GM18502 (cell line): ENCODE results near the gene FRMD4A.
"Not testable (repeated sequence)": the region's sequence is repeated elsewhere in the genome, so short reads cannot be mapped to it uniquely, and the experiment has no call there.

Experiments used
- ATAC-seq: cut with Tn5 transposase; IDR thresholded peaks from one replicate; pipeline ENCODE4 v1.9.1; 2021; ENCODE audit warnings: mild to moderate bottlenecking; ENCODE audit not compliant: unreplicated experiment, poor library complexity

FRMD4A gene

DNA sequence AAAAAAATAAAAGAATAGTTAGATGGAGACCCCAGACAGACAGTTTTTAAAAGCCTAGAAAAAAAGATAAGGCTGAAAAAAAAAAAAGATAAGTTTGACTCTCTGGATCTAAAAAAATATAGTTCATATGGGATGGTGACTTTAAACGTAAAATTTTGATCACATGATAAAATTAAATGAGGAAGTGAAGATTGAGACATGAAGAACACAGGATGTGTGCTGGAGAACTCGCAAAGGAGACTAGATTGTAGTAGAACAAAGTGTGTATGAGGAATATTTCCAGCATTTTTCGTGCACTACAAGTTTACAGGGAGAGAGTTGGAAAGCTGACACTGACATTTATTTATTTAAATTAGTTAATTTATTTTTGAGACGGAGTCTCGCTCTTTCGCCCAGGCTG lies 457.5 kb downstream of the FRMD4A start:
- ATAC-seq: no peak

DNA sequence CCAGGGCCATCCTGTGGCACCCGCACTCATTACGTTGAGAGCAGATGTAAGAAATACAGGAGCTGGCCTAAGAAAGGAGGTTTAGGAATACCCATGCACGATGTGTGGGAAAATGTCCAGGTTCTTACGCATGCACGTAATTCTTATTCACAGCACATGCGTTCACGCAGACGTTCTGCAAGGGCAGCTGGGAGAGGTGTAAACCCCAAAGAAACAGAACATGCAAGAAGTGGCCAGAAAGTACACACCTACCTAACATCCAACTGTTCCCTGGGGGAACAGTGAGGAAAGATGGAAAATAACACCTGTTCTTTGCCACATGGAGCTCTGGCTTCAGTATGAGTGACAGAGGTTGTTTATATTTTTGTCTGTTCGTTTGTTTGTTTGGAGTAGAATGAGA lies 458.3 kb downstream of the FRMD4A start:
- ATAC-seq: no peak

DNA sequence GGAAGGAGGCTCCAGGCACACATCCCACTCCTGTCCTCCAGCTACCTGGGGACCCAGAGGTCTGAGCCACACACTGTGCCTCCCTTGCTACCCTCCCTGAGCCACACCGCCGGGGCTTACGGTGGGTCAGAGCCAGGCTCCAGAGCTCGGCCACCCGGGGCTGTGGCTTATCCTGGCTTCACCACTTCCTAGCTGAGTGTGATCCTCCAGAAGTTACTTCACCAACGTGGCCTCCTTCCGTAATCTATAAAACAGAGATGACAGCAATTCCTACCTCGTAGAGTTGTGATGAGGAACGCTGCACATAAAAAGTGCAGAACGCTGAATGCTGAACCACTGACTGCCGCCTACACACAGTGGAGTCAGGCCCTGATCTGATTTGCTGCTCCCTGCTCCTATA lies 458.9 kb downstream of the FRMD4A start:
- ATAC-seq: no peak

DNA sequence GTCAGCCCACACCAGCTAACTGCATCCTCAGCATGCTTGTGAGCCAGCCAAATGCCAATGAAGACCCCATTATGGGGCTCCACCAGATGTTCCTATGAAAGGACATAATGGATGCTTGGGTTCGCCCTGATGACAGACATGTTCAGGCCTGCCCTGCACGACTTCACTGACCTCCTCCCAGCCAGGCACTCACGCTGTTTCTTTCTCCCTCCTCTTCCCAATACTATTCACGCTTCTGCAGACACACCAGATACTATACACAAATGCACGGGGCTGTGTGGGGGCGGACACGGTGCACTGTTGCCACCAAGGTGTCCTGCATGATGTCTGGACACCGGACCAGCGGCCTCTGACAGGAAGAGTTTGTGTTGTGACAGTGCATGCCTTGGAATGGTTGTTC lies 459.7 kb downstream of the FRMD4A start:
- no peak for ATAC-seq

DNA sequence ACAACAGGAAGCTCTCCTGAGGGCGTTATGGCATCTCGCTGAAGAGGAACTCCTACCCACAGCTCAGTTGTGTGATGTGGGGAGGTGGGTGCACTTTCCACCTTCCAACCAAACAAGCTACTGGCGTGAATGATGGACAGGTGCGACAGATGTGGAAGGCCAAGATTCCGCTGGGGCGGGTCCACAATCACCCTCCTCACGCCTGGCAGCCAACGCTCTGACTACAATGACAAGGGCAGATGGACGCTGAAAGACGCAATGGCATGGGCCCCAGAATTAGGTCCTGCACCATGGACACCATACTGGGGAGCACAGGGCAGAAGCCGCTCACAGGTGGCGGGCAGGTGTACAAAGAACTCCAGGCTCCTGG lies 461.4 kb downstream of the FRMD4A start:
- no peak for ATAC-seq

DNA sequence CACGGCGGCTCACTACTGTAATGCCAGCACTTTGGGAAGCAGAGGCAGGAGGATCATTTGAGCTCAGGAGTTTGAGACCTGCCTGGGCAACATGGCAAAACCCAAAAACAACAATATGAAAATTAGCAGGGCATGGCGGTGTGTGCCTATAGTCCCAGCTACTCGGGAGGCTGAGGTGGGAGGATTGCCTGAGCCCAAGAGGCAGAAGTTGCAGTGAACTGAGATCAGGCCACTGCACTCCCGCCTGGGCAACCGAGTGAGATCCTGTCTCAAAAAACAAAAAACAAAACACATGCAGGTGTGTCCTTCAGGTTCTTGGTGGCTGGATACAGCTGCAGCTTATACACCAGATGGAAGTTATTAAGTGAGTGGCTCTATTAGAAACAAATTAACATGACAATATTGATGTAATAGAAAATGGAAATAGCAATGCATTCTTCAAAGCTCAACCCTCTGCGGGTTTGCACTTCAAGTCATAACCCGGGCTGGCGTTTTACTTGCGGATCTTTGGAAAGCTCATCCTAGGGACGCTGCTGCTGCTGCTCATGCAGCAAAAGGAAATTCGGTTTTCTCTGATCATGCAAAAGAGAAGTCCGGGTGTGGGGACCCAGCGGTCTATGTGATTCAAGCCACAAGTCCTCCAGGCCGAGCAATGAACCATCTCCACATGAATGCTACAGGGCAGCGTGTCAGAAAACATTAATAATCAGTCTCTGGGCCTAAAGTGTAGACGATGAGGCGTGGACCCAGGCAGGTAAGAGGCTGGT lies 462.0 kb downstream of the FRMD4A start:
- ATAC-seq: no peak

DNA sequence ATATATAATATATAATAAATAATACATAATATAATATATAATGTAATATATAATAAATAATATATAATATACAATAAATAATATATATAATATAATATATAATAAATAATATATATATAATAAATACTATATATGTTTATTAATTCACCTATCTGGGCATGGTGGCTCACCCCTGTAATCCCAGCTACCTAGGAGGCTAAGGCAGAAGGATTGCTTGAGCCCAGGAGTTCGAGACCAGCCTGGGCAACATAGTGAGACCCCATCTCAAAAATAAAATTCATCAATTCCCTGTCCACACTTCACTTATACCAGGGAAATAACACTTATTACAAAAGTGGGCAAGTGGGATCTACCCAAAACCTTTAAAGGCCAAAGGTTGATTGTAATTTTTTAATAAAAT lies 462.9 kb downstream of the FRMD4A start:
- ATAC-seq: no peak

DNA sequence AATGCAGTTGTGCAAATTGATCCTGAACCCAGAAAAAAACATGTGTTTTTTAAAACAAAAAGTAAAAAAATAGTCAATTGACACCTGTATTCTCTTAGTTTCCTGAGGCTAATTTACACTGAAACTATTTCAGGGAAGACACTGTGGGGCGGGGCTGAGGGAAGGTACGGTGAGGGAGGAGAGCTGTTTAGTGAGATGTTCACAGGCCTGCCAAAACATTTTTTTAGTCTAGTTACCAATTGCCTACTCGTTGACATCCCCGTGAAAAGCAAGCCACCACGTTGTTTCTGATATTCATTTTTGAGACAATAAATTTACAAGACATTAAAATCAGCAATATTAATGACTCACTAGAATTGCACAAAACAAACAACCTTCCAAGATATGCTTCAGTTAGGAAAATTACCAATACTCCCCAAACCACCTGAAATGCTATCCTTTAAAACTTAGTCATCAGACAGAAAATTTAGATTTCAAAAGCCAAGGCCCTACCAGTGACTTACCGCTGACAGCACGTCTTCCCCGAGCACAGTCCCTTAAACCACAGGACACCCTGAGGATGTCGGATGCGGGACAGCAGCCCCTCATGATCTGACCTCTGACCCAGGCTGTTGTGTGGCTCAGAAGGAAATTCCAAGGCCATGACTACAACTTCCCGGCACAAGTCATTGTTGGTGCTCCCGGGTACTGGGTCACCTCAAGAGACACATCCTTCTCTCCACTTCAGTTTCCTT lies 464.8 kb downstream of the FRMD4A start:
- ATAC-seq: no peak

DNA sequence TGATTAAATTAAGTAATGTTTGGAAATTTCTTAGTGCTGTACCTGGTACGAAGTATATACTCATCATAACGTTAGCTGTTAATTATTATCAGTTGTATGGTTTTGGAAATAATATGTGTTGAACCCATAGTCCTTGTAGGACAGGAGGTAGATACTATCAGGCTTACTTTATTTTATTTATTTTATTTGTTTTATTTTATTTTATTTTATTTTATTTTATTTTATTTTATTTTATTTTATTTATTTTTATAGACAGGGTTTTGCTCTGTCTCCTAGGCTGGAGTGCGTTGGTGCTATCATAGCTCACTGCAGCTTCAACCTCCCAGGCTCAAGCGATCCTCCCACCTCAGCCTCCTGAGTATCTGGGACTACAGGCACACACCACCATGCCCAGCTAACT lies 465.5 kb downstream of the FRMD4A start:
- not testable (repeated sequence) for ATAC-seq

DNA sequence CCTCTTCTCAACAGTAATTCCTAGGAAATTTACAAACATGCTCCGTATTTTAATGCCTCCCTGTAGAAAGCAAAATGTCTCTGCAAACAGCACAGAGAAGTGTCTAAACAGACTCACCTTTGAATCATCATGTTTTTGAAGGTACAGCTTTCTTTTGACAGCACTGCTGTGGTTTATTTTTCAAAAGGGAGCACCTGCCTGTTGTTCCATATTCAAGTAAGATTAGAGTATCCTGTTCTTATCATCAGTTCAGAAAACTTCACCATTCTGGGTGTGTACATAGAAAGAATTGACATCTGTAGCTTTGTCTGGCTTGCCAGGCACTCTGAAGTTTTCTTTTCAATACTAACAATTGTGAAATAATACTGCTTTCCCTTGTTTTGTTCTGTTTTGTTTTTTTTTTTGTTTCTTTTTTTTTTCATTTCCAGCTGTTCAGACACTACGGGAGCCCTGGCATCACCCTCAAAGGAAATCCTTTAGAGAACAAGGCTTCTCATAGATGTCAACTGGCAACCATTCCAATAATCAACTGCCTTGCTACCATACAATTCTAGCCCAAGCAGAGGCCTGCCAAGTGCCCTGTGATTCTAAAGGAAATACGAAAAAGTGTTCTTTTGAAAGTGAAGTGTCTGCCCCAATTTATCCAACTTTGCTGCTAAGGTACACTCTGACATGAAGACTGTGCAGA lies 468.0 kb downstream of the FRMD4A start:
- ATAC-seq: no peak

DNA sequence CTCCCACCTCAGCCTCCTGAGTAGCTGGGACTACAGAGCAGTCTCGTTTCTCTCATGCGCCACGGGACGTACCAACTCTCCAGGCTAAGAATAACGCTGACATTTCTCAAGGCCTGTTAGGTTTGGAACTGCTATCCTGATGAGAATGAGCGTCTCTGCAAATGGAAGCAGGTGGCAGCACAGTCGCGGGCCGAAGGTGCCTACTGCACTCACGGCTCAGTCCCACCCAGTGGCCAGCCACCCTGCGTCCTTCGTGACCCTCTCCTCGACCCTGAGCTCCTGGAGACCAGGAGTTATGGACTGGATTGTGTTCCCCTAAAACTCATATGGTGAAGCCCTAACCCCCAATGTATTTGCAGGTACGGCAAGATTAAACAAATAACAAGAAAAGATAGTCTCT lies 469.8 kb downstream of the FRMD4A start:
- ATAC-seq: no peak

DNA sequence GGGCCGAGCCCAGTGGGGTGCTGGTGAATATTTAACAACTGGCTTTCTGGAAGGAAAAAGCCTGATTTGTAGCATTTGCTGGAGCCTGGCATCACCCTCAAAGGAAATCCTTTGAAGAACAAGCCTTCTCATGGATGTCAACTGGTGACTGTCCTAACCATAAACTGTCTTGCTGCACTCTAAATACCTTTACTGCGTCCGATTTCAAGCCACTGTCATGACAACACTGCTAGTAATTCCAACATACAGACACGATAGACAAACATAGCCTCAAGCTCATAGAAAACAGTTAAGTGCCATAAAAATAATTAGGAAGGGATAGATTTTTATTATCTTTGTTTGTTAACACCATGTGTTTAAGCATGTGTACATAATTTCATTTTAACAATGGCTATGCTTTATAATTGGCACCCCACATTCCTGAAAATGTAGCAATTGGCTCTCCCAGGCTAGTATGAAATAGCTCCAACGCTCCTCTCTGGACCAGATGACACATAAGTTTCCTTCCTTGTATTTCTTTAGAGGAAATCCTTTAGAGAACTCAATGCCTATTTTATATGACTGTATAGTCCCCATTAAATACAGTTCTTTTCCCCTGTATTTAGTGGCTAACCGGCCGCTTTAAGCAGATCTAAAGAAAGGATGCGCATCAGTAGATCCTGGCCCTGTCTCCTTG lies 470.6 kb downstream of the FRMD4A start:
- ATAC-seq: no peak

DNA sequence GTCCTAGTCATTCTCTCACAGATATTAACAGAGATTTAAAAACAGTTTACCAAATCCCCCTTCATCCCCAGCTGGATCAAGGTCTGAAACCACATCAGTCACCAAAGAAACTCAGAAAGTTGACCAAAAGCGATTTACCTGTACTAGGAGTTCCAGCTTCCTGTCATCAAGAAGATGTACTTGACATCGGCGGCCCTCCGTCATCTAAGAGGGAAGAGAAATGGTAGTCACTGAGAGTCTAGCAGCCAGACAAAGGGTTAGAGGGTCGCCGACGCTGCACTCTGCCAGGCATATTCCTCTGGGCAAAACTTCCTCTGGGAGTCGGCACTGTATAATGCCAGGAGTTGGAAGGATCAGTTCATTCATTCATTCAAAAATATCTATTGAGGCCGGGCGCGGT lies 472.0 kb downstream of the FRMD4A start:
- no peak for ATAC-seq

DNA sequence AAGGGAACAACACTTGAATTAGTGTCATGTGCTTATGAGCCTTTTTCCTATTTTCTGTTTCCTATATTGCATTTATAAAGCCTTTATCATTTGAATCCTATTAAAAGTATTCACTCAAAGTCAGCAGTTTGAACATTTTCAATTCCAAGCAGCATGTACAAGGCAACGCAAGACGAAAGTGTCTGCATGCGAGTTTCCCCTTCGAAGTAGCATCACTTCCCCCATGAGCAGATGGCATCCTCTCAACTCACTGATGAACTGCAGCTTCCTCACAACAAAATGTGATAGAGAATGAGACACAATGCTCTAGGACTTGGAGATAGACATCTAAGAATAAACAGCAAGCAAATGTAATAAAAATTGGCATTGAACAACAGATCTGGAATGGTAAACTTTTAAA lies 473.3 kb downstream of the FRMD4A start:
- ATAC-seq: no peak

DNA sequence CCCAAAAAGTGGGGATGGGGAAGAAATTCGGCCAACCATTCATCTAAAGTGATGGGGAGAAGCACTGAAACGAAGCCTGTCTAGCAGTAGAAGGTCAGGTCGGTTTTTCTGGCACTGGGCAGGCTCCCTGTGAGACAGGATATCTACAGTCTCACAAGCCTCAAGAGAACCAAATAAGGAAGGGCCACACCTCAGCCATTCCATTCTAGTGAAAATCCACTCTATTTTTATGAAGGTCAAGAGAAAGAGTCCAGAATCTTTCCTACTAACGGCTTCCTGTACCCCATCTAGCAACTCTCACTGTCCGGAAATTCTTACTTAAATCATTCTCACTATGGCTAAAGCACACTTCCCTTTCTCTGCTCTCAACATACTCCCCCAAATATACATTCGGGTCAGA lies 476.9 kb downstream of the FRMD4A start:
- no peak for ATAC-seq

DNA sequence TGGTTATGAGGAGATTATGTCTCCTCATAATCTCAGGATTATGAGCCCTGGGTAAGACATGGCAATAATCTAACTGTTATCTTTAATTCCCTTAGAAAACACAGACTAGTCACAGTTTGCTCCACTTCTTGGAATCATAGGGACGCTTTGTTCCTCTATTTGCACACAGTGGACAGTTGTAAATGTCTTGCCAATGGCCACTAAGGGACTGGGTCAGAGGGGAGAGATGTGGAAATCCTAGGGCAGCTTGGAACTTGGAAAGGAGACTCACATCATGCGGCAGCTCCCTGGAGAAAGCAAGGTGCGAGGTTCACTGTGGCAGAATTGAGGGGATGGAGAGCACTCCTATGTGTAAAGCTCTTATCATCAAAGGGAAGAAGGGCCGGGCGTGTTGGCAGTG lies 477.9 kb downstream of the FRMD4A start:
- ATAC-seq: no peak

DNA sequence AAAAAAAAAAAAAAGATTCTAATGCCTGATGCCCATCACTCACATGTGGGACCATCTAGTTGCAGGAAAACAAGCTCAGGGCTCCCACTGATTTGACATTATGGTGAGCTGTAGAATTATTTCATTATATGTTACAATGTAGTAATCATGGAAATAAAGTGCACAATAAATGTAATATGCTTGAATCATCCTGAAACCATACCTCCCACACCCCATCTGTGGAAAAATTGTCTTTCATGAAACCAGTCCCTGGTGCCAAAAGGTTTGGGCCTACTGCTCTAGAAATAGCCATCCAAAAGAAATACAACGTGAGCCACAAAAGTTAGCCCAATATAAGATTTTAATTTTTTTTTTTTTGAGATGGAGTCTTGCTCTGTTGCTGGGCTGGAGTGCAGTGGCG lies 478.8 kb downstream of the FRMD4A start:
- ATAC-seq: no peak

DNA sequence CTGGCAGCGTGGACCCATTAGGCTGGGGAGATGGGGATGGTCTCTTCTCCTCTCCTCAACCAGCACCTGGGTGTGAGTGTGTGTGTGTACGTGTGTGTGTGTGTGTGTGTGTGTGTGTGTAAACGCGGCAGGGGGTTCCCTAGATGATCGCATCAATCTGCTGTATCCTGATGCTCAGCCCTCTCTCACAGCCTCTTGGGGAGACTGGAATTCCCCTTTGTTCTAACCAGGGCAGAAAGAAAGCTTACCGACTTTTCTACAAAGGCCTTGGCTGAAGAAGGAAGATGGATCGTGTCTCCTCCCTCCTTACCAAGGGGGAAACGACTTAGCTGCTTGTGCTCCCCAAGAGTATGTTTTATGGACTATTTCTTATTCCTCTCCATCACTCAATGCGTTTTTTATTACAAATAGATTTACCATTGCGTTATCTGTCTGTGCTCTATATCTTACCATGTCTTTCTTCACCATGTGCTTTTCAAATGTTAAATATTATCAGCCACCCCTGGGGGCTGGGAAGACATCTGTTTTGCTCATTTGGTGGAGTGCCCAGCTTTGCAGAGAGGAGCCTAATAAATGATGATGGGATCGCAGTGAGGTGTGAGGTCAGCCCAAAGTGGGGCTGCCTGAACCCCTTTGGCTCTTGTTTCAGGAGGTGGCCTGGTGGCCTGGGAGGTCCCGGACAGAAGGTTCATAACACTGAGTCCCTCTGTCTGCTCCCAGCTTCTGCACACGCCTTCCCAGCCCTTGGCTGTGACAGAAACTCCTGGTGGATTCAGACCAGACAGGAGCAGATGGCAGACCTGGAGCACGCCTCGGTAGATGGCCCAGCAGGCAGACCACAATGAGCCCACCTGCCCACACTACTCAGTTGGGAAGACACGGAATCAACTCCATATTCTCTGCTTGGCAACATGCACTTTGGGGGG lies 481.9 kb downstream of the FRMD4A start:
- no peak for ATAC-seq

DNA sequence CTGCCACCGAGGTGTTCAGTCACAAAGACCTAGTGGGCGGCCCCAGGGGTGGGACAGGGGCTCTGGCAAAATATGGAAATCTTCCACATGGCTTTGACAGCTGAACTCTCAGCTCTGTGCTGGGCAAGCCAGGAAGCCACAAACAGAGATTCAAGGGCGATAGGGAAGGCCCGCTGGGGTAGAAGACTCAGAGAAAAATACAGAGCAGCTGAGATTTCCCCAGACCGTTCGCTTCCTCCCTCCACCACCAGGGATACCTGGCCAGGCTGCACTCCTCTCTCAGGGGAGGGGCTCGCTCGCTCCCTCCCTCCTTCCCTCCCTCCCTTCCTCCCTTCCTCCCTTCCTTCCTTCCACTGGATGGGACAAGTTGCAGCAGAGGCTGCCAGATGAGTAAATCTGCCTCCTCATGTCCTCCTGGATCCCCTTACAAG lies 483.5 kb downstream of the FRMD4A start:
- ATAC-seq: peak; percentile 57

DNA sequence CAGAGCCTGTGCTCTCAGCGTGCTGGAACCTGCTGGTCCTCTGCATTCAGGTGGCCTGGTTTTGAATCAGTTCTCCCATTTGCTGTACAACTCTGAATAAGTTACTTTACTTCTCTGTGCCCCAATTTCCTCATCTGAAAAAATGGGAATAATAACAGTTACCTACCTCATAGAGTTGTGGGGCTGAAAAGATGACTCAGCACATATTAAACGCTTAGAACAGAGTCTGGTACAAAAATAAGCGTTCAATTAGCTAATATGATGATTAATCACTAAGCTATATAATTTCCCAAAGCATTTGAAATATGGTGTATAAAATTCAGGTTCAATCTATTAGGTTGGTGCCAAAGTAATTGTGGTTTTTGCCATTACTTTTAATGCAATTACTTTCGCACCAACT lies 484.8 kb downstream of the FRMD4A start:
- no peak for ATAC-seq
